ENCODE results near the gene UBE2J1. TPM values are rescaled to one million over a fixed set of nuclear protein-coding genes. Genes with fewer than 3 reads are reported as not detected.

Gene UBE2J1
- total and polyA plus RNA-seq, 2 donors (not counting 1 experiment from before 2014, with no cell fraction given): 27.6 to 53.6 TPM

- H3K27ac ChIP-seq (ENCODE audit: insufficient read depth, low read length): no peak overlapping the region
- H3K9ac ChIP-seq (ENCODE audit: insufficient read depth, low read length): no peak overlapping the region
- no peak overlapping the region for H3K4me3 ChIP-seq (replicated peaks in 1 of 4; ENCODE audit: control extremely low read depth in 1 of 4, insufficient read depth in 1 of 4, low read depth in 3 of 4, low read length in 4 of 4)
- H3K79me2 ChIP-seq (ENCODE audit: control insufficient read depth, insufficient read depth, low read length): no peaks in the 10 kb centered on the region
- no peaks in the 10 kb centered on the region for H3K27me3 ChIP-seq (ENCODE audit: control insufficient read depth, insufficient read depth, low read length)
- H3K9me3 ChIP-seq (ENCODE audit: control insufficient read depth, insufficient read depth, low read depth, low read length): no peaks in the 10 kb centered on the region
- no peak overlapping the region for H2AFZ ChIP-seq (ENCODE audit: low read length)
- TF ChIP-seq EZH2 (IDR thresholded peaks at IDR 0.05; ENCODE audit: low read length, missing control alignments): no peak
- no peak for TF ChIP-seq CTCF (conservative IDR thresholded peaks at IDR 0.05 in 1 of 2, IDR thresholded peaks at IDR 0.05 in 1 of 2; ENCODE audit: low read depth in 1 of 2, low read length in 2 of 2)
- no peak for DNase-seq (ENCODE audit: low read depth in 2 of 2)
- H3K36me3 ChIP-seq (ENCODE audit: control insufficient read depth, insufficient read depth, low read length): peaks cover 2% of the 10 kb centered on the region
- no peaks in the 10 kb centered on the region for H4K20me1 ChIP-seq (ENCODE audit: control insufficient read depth, extremely low read depth, insufficient read depth, low read length)
- no peak overlapping the region for H3K4me2 ChIP-seq (ENCODE audit: extremely low read depth, insufficient read depth, low read length)
- H3K4me1 ChIP-seq (ENCODE audit: control insufficient read depth, extremely low read depth, insufficient read depth, low read length): no peaks in the 10 kb centered on the region
Measured at GRCh38 chr6:89330910-89331309, 21.6 kb downstream of the UBE2J1 start.

GRCh38 chr6:89328976-89329375 is 23.5 kb downstream of the UBE2J1 start:
- no peaks in the 10 kb centered on the region for H3K9me3 ChIP-seq (ENCODE audit: control insufficient read depth, insufficient read depth, low read depth, low read length)
- no peak overlapping the region for H3K9ac ChIP-seq (ENCODE audit: insufficient read depth, low read length)
- TF ChIP-seq EZH2 (IDR thresholded peaks at IDR 0.05; ENCODE audit: low read length, missing control alignments) (no peak), CTCF (conservative IDR thresholded peaks at IDR 0.05 in 1 of 2, IDR thresholded peaks at IDR 0.05 in 1 of 2; ENCODE audit: low read depth in 1 of 2, low read length in 2 of 2) (no peak)
- H4K20me1 ChIP-seq (ENCODE audit: control insufficient read depth, extremely low read depth, insufficient read depth, low read length): no peaks in the 10 kb centered on the region
- no peak overlapping the region for H3K27ac ChIP-seq (ENCODE audit: insufficient read depth, low read length)
- no peaks in the 10 kb centered on the region for H3K79me2 ChIP-seq (ENCODE audit: control insufficient read depth, insufficient read depth, low read length)
- H3K36me3 ChIP-seq (ENCODE audit: control insufficient read depth, insufficient read depth, low read length): no peaks in the 10 kb centered on the region
- H2AFZ ChIP-seq (ENCODE audit: low read length): no peak overlapping the region
- DNase-seq (ENCODE audit: low read depth in 2 of 2): no peak
- no peaks in the 10 kb centered on the region for H3K27me3 ChIP-seq (ENCODE audit: control insufficient read depth, insufficient read depth, low read length)
- no peaks in the 10 kb centered on the region for H3K4me1 ChIP-seq (ENCODE audit: control insufficient read depth, extremely low read depth, insufficient read depth, low read length)
- no peak overlapping the region for H3K4me3 ChIP-seq (replicated peaks in 1 of 4; ENCODE audit: control extremely low read depth in 1 of 4, insufficient read depth in 1 of 4, low read depth in 3 of 4, low read length in 4 of 4)
- H3K4me2 ChIP-seq (ENCODE audit: extremely low read depth, insufficient read depth, low read length): no peak overlapping the region

GRCh38 chr6:89324304-89324703 is 28.2 kb downstream of the UBE2J1 start:
- Histone ChIP-seq H3K27ac (ENCODE audit: insufficient read depth, low read length) (no peak overlapping the region), H3K79me2 (ENCODE audit: control insufficient read depth, insufficient read depth, low read length) (no peaks in the 10 kb centered on the region), H3K4me2 (ENCODE audit: extremely low read depth, insufficient read depth, low read length) (no peak overlapping the region), H3K9ac (ENCODE audit: insufficient read depth, low read length) (no peak overlapping the region), H3K27me3 (ENCODE audit: control insufficient read depth, insufficient read depth, low read length) (no peaks in the 10 kb centered on the region), H3K4me1 (ENCODE audit: control insufficient read depth, extremely low read depth, insufficient read depth, low read length) (no peaks in the 10 kb centered on the region), H3K9me3 (ENCODE audit: control insufficient read depth, insufficient read depth, low read depth, low read length) (no peaks in the 10 kb centered on the region), H3K4me3 (replicated peaks in 1 of 4; ENCODE audit: control extremely low read depth in 1 of 4, insufficient read depth in 1 of 4, low read depth in 3 of 4, low read length in 4 of 4) (no peak overlapping the region), H3K36me3 (ENCODE audit: control insufficient read depth, insufficient read depth, low read length) (no peaks in the 10 kb centered on the region), H2AFZ (ENCODE audit: low read length) (no peak overlapping the region), H4K20me1 (ENCODE audit: control insufficient read depth, extremely low read depth, insufficient read depth, low read length) (no peaks in the 10 kb centered on the region)
- no peak for DNase-seq (ENCODE audit: low read depth in 2 of 2)
- TF ChIP-seq CTCF (conservative IDR thresholded peaks at IDR 0.05 in 1 of 2, IDR thresholded peaks at IDR 0.05 in 1 of 2; ENCODE audit: low read depth in 1 of 2, low read length in 2 of 2) (no peak), EZH2 (IDR thresholded peaks at IDR 0.05; ENCODE audit: low read length, missing control alignments) (no peak)

All from fibroblast of lung (primary cell).